HEK293T (cell line): ENCODE results near the gene YTHDF1.

Experiments
- FOXK2 ChIP-seq: fragments of 450-650 bp; IDR thresholded peaks from 2 replicates; pipeline ENCODE4 v1.6.1; 2016; ENCODE audit warnings: mild to moderate bottlenecking
- FOXM1 ChIP-seq: fragments of 450-650 bp; IDR thresholded peaks from 2 replicates; pipeline ENCODE4 v1.6.1; 2017; ENCODE audit warnings: mild to moderate bottlenecking, borderline replicate concordance
- PKNOX1 ChIP-seq: fragments of 450-650 bp; IDR thresholded peaks from 2 replicates; pipeline ENCODE4 v1.6.1; 2016
- TARDBP ChIP-seq: fragments of 450-650 bp; IDR thresholded peaks from 2 replicates; pipeline ENCODE4 v1.6.1; 2016

GRCh38 chr20:63262836-63263235, 46.9 kb upstream of the YTHDF1 start:
- TF ChIP-seq FOXM1, result no peak
- no peak for TF ChIP-seq PKNOX1
- TF ChIP-seq FOXK2, result no peak
- no peak for TF ChIP-seq TARDBP
